Kidney tubule cell (primary cell): ENCODE measurements around the gene ZNF341.

Source experiments
- DNase-seq: peaks from one replicate; pipeline ENCODE4 v3.0.0-alpha.2; 2018; ENCODE audit warnings: low spot score

The ZNF341 gene

GRCh38 chr20:33796263-33796906, 64.6 kb downstream of the ZNF341 start:
- peak; percentile 78 for DNase-seq

- peak; percentile 76 for DNase-seq
These were observed 65.2 kb downstream of the ZNF341 start for GRCh38 chr20:33796907-33797544.

DNA sequence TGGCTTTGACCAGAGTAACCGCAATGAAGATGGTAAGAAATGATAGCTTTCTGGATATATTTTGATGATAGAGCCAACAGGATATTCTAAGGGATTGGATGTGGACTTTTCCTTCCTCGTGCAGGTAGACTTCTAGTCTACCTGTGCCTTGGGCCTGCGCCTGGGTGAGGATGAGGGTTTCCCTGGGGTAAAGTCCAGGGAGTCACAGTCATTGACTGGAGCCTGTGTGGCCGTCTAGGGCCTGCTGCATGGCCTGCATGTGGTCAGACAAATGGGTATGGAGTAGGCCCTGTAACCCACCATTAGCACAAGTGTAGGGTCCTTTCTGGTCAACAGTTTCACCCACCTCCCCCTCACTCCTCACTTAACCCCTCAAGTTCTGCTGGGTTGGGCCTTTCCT, 66.6 kb downstream of the ZNF341 start:
- DNase-seq = no peak

- peak; percentile 81 for DNase-seq
These were observed 72.1 kb downstream of the ZNF341 start for GRCh38 chr20:33803921-33804337.

DNA sequence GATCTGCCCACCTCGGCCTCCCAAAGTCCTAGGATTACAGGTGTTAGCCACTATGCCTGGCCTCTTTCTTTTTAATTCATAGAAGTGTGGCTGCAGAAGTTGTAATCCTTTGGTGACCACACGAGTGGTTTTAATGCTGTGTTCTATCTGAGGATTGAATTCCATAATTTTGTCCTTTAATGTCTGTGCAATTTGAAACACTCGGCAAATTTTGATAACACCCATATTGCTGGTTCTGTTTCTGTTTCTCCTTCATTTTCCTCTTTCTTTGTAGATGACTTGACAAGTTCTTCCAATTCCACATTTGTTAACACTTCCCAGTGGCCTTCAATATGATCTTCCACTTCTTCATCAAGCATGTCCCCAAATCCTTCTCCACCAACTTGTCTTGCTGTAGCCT, 76.6 kb downstream of the ZNF341 start:
- DNase-seq = no peak

GRCh38 chr20:33810259-33810658, 78.5 kb downstream of the ZNF341 start:
- no peak for DNase-seq

DNA sequence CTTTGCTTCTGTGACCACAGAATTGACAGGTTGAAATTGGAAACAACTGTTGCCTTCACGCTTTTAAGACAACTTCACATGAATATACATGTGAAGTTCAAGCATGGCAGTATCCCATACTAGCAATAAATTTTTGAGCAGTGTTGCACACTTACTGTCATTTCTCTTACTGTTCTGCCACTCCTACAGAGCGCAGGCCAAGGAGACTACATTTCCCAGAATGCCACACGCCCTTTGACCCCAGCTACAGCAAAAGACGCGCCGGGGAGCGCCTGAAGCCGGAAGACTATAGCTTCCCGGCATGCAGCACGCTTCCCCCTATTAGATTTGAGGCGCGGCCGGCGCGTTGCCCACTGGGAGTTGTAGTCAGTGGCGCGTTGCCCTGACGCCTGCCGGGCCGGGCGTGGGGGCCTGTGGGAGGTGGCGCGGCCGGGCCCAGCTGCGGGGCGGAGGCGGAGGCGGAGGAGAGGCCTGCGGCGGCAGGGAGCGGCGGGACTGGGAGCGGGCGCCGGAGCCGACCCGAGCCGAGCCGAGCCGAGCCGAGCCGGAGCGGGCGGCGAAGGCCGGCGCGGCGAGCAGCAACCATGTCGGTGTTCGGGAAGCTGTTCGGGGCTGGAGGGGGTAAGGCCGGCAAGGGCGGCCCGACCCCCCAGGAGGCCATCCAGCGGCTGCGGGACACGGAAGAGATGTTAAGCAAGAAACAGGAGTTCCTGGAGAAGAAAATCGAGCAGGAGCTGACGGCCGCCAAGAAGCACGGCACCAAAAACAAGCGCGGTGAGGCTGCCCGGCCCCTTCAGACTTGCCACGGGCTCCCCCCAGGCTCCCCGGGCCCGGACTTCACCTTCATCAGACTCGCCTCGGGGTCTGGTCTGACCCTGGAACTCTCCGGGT, 79.3 kb downstream of the ZNF341 start, which contains the start of gene CHMP4B:
Gene CHMP4B, plus strand, starts transcription at position 464 of the 891 bp plus-strand sequence. Its CDS starts 121 bp downstream, at position 585.
- peak; percentile 98 for DNase-seq

- DNase-seq = no peak
These were observed 80.0 kb downstream of the ZNF341 start for GRCh38 chr20:33811776-33812151.

- DNase-seq = peak; percentile 85
These were observed 80.5 kb downstream of the ZNF341 start for GRCh38 chr20:33812152-33812849.

GRCh38 chr20:33812908-33813462, 81.2 kb downstream of the ZNF341 start:
- peak; percentile 33 for DNase-seq

GRCh38 chr20:33814238-33814712, 82.5 kb downstream of the ZNF341 start:
- DNase-seq = peak; percentile 26

DNA sequence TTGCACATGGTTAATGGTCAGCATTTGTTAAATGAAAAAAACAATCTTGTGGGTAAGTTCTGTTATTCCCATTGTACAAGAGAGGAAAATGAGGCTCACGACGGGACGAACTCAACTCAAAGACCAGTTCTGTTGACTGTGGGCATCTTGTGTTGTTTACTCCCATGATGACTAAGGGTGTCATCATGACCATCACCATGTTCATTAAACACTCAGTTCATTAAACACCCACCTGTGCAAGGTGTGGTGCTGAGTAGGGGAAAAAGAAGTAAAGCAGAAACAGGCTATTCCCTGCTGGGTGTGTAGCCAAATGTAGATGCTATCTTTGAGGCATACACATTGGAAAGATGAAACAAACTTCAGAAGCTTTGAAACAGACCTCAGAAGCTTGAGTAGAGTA, 83.9 kb downstream of the ZNF341 start:
- DNase-seq = no peak

- DNase-seq = no peak
These were observed 84.4 kb downstream of the ZNF341 start for GRCh38 chr20:33816191-33816590.

GRCh38 chr20:33817411-33817810, 85.6 kb downstream of the ZNF341 start:
- no peak for DNase-seq

DNA sequence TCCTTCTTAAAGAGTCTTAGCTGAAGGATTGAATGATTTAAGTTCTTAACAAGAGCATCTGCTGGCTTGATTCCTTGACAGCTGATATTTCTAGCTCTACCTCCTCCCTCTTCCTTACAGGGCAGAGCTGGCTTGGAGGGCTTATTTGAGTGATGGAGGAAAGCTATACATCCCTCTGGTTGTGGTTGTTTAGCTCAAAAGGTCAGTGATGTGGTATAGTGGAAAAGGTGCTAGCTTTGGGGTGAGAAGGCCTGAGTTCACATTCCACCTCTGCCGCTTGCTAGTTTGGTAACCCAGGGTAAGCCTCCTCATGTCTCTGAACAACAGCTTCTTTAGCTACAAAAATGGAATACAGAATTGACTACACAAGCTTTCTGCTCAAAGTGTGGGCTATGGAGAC, 87.7 kb downstream of the ZNF341 start:
- no peak for DNase-seq

DNA sequence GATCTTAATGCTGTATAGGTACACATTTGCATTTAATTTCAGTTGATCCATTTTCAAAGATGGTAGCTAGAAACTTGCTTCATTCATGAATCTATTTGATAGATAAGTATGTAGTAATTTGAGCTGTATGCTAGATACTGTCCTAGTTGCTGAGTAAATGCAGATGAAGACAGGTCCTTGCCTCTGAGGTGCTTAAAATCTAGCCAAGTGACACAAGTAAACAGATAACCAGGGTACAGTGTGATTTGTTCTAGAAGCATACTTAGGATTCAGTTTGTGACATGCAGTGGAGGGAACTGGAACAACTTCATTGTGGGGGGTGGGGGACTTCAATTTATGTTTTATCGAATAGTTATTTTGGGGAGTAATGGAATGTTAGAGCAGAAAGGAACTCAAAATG, 88.6 kb downstream of the ZNF341 start:
- no peak for DNase-seq

DNA sequence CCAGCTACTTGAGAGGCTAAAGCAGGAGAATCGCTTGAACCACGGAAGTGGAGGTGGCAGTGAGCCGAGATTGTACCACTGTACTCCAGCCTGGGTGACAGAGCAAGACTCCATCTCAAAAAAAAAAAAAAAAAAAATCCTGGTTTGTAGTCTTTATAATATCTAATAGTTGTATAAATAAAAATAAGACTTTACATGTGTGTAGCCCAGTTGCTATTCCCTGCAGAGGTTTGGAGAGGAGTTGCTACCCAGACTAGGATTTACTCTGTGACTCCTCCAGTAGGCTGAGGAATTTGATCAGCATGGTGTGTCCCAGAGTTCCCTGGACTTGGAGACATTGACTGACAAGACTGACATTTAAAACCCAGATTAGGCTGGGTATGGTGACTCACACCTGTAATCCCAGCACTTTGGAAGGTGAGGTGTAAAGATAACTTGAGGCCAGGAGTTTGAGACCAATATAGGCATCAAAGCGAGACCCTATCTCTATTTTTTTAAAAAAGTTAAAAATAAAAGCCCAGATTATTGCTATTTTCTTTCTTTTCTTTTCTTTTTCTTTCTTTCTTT, 89.6 kb downstream of the ZNF341 start:
- DNase-seq = no peak

DNA sequence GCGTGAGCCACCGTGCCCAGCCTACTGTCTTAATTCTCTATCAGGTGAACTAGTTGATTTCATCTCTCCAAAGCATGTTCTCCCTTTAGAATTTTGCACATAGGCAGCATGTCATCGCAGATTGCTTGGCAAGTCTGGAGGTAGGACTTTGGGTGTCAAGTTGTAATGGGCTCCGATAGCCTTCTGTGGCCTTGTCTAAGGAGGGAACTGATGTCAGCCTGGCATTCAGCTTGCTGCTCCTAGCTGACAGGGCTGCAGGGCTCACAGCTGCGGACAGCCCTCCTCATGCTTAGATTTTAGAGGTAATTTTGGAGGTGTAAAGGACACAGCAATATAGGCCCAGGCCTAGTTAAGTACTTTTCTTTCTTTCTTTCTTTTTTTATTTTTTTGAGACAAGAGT, 90.6 kb downstream of the ZNF341 start:
- no peak for DNase-seq

DNA sequence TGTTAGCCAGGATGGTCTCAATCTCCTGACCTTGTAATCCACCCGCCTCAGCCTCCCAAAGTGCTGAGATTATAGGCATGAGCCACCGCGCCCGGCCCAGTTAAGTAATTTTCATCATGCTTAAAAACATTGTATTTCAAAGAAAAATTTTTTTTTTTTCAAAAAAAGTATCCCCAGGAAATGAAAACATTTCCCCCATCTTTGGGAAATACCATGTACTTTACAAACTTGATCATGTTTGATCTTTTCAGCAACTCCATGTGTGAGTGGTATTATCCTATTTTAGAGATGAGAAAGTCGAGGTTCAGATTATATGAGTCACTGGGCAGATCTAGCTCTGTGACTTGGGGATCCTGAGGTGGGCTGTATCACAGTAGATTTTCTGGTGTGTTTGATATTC, 91.2 kb downstream of the ZNF341 start:
- DNase-seq = no peak

DNA sequence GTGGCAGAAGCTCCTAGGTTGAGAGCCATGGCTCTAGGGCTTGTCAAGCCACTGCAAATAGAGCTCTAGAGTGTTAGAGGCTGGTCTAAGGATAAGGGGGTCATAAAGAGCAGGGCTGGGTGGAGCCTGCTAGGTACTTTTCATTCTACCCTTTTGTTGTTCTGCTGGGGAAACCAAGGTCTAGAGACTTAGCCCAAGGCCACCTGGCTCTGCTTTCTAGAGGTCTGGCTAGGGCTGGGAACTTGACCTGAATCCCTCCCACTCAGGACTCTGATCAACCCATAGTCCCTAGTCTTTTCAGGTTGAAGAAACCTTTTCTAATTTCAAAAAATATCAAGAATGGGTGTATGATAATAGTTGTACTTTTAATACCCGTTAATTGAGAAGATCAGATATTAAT, 93.1 kb downstream of the ZNF341 start:
- no peak for DNase-seq
